H9 (cell line): ENCODE data around the gene DOCK1. TPM values are rescaled to one million over a fixed set of nuclear protein-coding genes. Genes with fewer than 3 reads are reported as not detected.

Experiments
- DNase-seq: peaks from one replicate; pipeline ENCODE4 v3.0.0-alpha.2; 2017
- H2AFZ ChIP-seq: one replicate; pipeline ENCODE4 v1.6.1; 2013; ENCODE audit warnings: mild to moderate bottlenecking, low read length, control low read depth, moderate library complexity
- H2AK5ac ChIP-seq: 2 replicates; pipeline ENCODE4 v1.6.1; 2013; ENCODE audit warnings: low read length, control low read depth, mixed read lengths; ENCODE audit not compliant: insufficient read length
- H2BK120ac ChIP-seq: one replicate; pipeline ENCODE4 v1.6.1; 2013; ENCODE audit warnings: low read depth, mild to moderate bottlenecking, low read length, control low read depth, inconsistent platforms; ENCODE audit not compliant: poor library complexity, severe bottlenecking
- H2BK12ac ChIP-seq: 2 replicates; pipeline ENCODE4 v1.6.1; 2013; ENCODE audit warnings: low read length, control low read depth, mixed read lengths, low read depth; ENCODE audit not compliant: insufficient read length
- H2BK15ac ChIP-seq: 2 replicates; pipeline ENCODE4 v1.6.1; 2013; ENCODE audit warnings: low read depth, low read length, control low read depth
- H2BK20ac ChIP-seq: one replicate; pipeline ENCODE4 v1.6.1; 2013; ENCODE audit warnings: low read depth, mild to moderate bottlenecking, low read length, control low read depth, inconsistent platforms; ENCODE audit not compliant: poor library complexity, severe bottlenecking
- H2BK5ac ChIP-seq: 2 replicates; pipeline ENCODE4 v1.6.1; 2013; ENCODE audit warnings: low read length, control low read depth, mixed read lengths; ENCODE audit not compliant: insufficient read length
- H3K14ac ChIP-seq: 2 replicates; pipeline ENCODE4 v1.6.1; 2013; ENCODE audit warnings: low read length, control low read depth; ENCODE audit not compliant: insufficient read depth
- H3K18ac ChIP-seq: 2 replicates; pipeline ENCODE4 v1.6.1; 2013; ENCODE audit warnings: low read depth, mild to moderate bottlenecking, mixed read lengths, low read length, control low read depth; ENCODE audit not compliant: insufficient read length
- H3K23ac ChIP-seq: 2 replicates; pipeline ENCODE4 v1.6.1; 2013; ENCODE audit warnings: low read length, control low read depth, mixed read lengths, low read depth; ENCODE audit not compliant: insufficient read length
- H3K23me2 ChIP-seq: 2 replicates; pipeline ENCODE4 v1.6.1; 2013; ENCODE audit warnings: low read depth, mild to moderate bottlenecking, mixed read lengths, low read length, control low read depth; ENCODE audit not compliant: insufficient read length, poor library complexity, severe bottlenecking
- H3K27ac ChIP-seq: 2 replicates; pipeline ENCODE4 v1.5.1; 2013; ENCODE audit warnings: low read length, control low read depth, mixed read lengths, low read depth; ENCODE audit not compliant: insufficient read length
- H3K27me3 ChIP-seq: 2 replicates; pipeline ENCODE4 v1.6.1; 2013; ENCODE audit warnings: low read length, control low read depth, inconsistent platforms; ENCODE audit not compliant: insufficient read depth
- H3K4ac ChIP-seq: 2 replicates; pipeline ENCODE4 v1.6.1; 2013; ENCODE audit warnings: low read depth, mild to moderate bottlenecking, control low read depth, inconsistent platforms, low read length, moderate library complexity
- H3K4me1 ChIP-seq: 2 replicates; pipeline ENCODE4 v1.6.1; 2013; ENCODE audit warnings: low read length, control low read depth, inconsistent platforms; ENCODE audit not compliant: insufficient read depth
- H3K4me2 ChIP-seq: 2 replicates; pipeline ENCODE4 v1.6.1; 2013; ENCODE audit warnings: low read length, control low read depth, mixed read lengths; ENCODE audit not compliant: insufficient read length, insufficient read depth
- H3K56ac ChIP-seq: 2 replicates; pipeline ENCODE4 v1.6.1; 2013; ENCODE audit warnings: low read depth, mild to moderate bottlenecking, mixed read lengths, low read length, control low read depth; ENCODE audit not compliant: insufficient read length
- H3K79me1 ChIP-seq: 2 replicates; pipeline ENCODE4 v1.6.1; 2013; ENCODE audit warnings: low read depth, mild to moderate bottlenecking, moderate library complexity, low read length, control low read depth, inconsistent platforms; ENCODE audit not compliant: insufficient read depth, poor library complexity, severe bottlenecking
- H3K79me2 ChIP-seq: 2 replicates; pipeline ENCODE4 v1.6.1; 2013; ENCODE audit warnings: low read length, control low read depth, inconsistent platforms; ENCODE audit not compliant: insufficient read depth
- H3K9ac ChIP-seq: 2 replicates; pipeline ENCODE4 v1.6.1; 2013; ENCODE audit warnings: low read length, control low read depth, mixed read lengths; ENCODE audit not compliant: insufficient read length; ENCODE audit errors: extremely low read depth
- H3K9me3 ChIP-seq: one replicate; pipeline ENCODE4 v1.6.1; 2013; ENCODE audit warnings: low read depth, low read length, inconsistent platforms; ENCODE audit not compliant: control insufficient read depth
- H3T11ph ChIP-seq: one replicate; pipeline ENCODE4 v1.6.1; 2013; ENCODE audit warnings: mild to moderate bottlenecking, low read length, control low read depth, inconsistent platforms
- H4K20me1 ChIP-seq: one replicate; pipeline ENCODE4 v1.6.1; 2013; ENCODE audit not compliant: control insufficient read depth, insufficient read length, insufficient read depth
- H4K5ac ChIP-seq: 2 replicates; pipeline ENCODE4 v1.6.1; 2013; ENCODE audit warnings: low read depth, mild to moderate bottlenecking, mixed read lengths, low read length, control low read depth; ENCODE audit not compliant: insufficient read length
- H4K8ac ChIP-seq: replicated peaks from 2 replicates; pipeline ENCODE4 v1.6.1; 2013; ENCODE audit warnings: low read length, control low read depth, mixed read lengths, low read depth; ENCODE audit not compliant: insufficient read length
- H4K91ac ChIP-seq: 2 replicates; pipeline ENCODE4 v1.6.1; 2013; ENCODE audit warnings: low read depth, mild to moderate bottlenecking, moderate library complexity, mixed read lengths, low read length, control low read depth; ENCODE audit not compliant: insufficient read length
- H3K27ac Mint-ChIP-seq, 3 experiments: 2 replicates in 2 of 3; 3 replicates in 1 of 3; pipeline ENCODE4 v1.8.0; 2020 to 2021; ENCODE audit warnings: mixed read lengths in 3 of 3, mild to moderate bottlenecking in 1 of 3, moderate library complexity in 1 of 3
- H3K27me3 Mint-ChIP-seq: 2 replicates; pipeline ENCODE4 v1.8.0; 2021; ENCODE audit warnings: low read depth, mild to moderate bottlenecking, moderate library complexity, mixed read lengths
- H3K36me3 Mint-ChIP-seq, 3 experiments: 2 replicates in 2 of 3; 3 replicates in 1 of 3; pipeline ENCODE4 v1.8.0; 2020 to 2021; ENCODE audit warnings: low read depth in 3 of 3, mixed read lengths in 3 of 3; ENCODE audit not compliant: insufficient read depth in 1 of 3
- H3K4me1 Mint-ChIP-seq, 2 experiments: 2 replicates each; pipeline ENCODE4 v1.8.0; 2020; ENCODE audit warnings: mixed read lengths in 2 of 2
- H3K4me3 Mint-ChIP-seq, 2 experiments: 2 replicates in 1 of 2; 3 replicates in 1 of 2; pipeline ENCODE4 v1.8.0; 2020 to 2021; ENCODE audit warnings: mild to moderate bottlenecking in 2 of 2, mixed read lengths in 2 of 2, moderate library complexity in 1 of 2
- H3K9me3 Mint-ChIP-seq, 2 experiments: 2 replicates in 1 of 2; 3 replicates in 1 of 2; pipeline ENCODE4 v1.8.0; 2020; ENCODE audit warnings: mild to moderate bottlenecking in 2 of 2, mixed read lengths in 2 of 2, moderate library complexity in 1 of 2
- CTCF ChIP-seq: fragments of 200-600 bp; sonication (generic); conservative IDR thresholded peaks from 3 replicates; pipeline ENCODE4 v1.8.0; 2021; ENCODE audit warnings: antibody characterized with exemption, mild to moderate bottlenecking
- WGBS: extraction: QIAGEN DNeasy Blood & Tissue Kit; methylation state at CpG from one replicate; pipeline ENCODE4 v1.1.7; 2013; ENCODE audit warnings: missing lambda C conversion rate, low lambda C conversion rate, mixed read lengths; ENCODE audit not compliant: insufficient read length; ENCODE audit errors: extremely low coverage; 5-methylcytosine and 5-hydroxymethylcytosine counted together
- total RNA-seq: library from RNA; stranded (reverse); gene quantifications from 2 replicates; pipeline ENCODE4 v1.2.1, GENCODE V29; 2021

DOCK1 gene
- total RNA-seq, 1 experiment from 2014 or later = 57.0 TPM

- H3K9me3 ChIP-seq = no peaks in the 10 kb centered on the region
- H4K8ac ChIP-seq = no peak overlapping the region
- no CpG with 5 or more reads among the region's 2 CpGs for WGBS
- no peaks in the 10 kb centered on the region for H3K79me2 ChIP-seq
- no peaks in the 10 kb centered on the region for H4K20me1 ChIP-seq
- H3K4me1 ChIP-seq = peaks cover 2% of the 10 kb centered on the region; the same call in 1 of the 2 replicates
- Mint-ChIP-seq H3K27me3 (peaks cover 25% of the 10 kb centered on the region), H3K9me3 (no peaks in the 10 kb centered on the region), H3K27ac (no peak overlapping the region), H3K4me1 (peaks cover 13 to 22% of the 10 kb centered on the region in 2 experiments), H3K4me3 (no peak overlapping the region), H3K36me3 (no peaks in the 10 kb centered on the region)
- H3K4me2 ChIP-seq = no peak overlapping the region
- H3K23me2 ChIP-seq = peaks cover 18% of the 10 kb centered on the region
- no peak overlapping the region for H4K91ac ChIP-seq
- no peak overlapping the region for H2AK5ac ChIP-seq
- no peaks in the 10 kb centered on the region for H3K79me1 ChIP-seq
- H3K27me3 ChIP-seq = peaks cover 3% of the 10 kb centered on the region; the same call in 1 of the 2 replicates
- H2BK20ac ChIP-seq = no peak overlapping the region
- H2BK5ac ChIP-seq = no peak overlapping the region
- no peak overlapping the region for H3T11ph ChIP-seq
- H2BK15ac ChIP-seq = no peak overlapping the region
- no peak overlapping the region for H3K56ac ChIP-seq
- no peak for DNase-seq
- no peak overlapping the region for H3K23ac ChIP-seq
- no peak overlapping the region for H2AFZ ChIP-seq
- no peak overlapping the region for H3K18ac ChIP-seq
- H3K27ac ChIP-seq = no peak overlapping the region
- H3K4ac ChIP-seq = no peak overlapping the region
- no peak overlapping the region for H2BK120ac ChIP-seq
- H2BK12ac ChIP-seq = no peak overlapping the region
- no peak for TF ChIP-seq CTCF
- no peak overlapping the region for H4K5ac ChIP-seq
- H3K9ac ChIP-seq = no peak overlapping the region
- no peak overlapping the region for H3K14ac ChIP-seq
These were observed 293.5 kb downstream of the DOCK1 start for GRCh38 chr10:127198721-127199120.
